Epithelial cell of esophagus (primary cell): Measurements from ENCODE around the gene YAE1.

Experiments
- DNase-seq: peaks from one replicate; pipeline ENCODE4 v3.0.0; 2010; ENCODE audit warnings: low read depth
- H3K4me3 ChIP-seq: 2 replicates; pipeline ENCODE4 v1.5.1; 2011; ENCODE audit warnings: mild to moderate bottlenecking, low read length, control low read depth
- CTCF ChIP-seq: IDR thresholded peaks from 2 replicates; pipeline ENCODE4 v1.5.1; 2011; ENCODE audit warnings: low read depth, mild to moderate bottlenecking, low read length, control low read depth, inconsistent platforms; ENCODE audit not compliant: insufficient read depth; ENCODE audit errors: missing control alignments

YAE1 gene

DNA sequence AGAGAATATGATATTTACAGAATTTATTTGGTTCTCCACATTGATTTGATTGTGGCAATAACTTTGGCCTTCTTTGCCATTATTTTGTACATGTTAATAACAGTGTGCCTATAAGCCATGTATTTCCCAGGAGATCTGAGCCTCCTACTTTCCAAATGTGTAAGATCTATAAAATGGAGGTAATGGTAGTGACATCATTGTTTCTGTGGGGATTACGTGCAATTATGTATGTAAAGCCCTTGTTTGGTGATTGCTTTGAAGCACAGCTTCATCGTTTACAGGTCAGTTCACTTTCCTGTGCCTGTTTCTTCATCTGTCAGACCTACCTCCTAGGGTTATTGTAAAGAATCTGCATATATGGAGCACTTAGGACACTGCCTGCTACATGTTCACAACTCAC, 17.3 kb downstream of the YAE1 start:
- H3K4me3 ChIP-seq: no peak overlapping the region
- no peak for DNase-seq
- no peak for TF ChIP-seq CTCF

DNA sequence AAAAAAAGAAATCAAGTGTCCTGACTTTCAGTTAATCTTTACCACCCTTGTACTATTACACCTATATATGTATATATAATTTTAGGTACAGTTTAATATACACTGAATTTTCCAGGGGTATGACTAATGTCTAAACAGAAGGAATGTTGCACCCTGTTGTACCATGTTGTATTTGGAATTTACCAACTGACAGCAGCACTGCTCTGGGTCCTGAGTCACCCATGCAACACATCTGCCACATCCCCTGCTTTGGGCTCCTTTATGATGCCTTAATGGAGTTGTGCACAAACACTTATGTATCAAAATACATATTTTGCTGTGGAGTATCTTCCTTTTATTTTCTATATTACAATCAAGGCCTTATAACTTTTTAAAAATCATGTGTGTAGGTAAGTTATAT, 21.2 kb downstream of the YAE1 start:
- no peak for TF ChIP-seq CTCF
- H3K4me3 ChIP-seq: no peak overlapping the region
- DNase-seq: peak; percentile 68

- DNase-seq: no peak
- H3K4me3 ChIP-seq: no peak overlapping the region
- no peak for TF ChIP-seq CTCF
Measured at GRCh38 chr7:39588416-39588815, 22.2 kb downstream of the YAE1 start.

DNA sequence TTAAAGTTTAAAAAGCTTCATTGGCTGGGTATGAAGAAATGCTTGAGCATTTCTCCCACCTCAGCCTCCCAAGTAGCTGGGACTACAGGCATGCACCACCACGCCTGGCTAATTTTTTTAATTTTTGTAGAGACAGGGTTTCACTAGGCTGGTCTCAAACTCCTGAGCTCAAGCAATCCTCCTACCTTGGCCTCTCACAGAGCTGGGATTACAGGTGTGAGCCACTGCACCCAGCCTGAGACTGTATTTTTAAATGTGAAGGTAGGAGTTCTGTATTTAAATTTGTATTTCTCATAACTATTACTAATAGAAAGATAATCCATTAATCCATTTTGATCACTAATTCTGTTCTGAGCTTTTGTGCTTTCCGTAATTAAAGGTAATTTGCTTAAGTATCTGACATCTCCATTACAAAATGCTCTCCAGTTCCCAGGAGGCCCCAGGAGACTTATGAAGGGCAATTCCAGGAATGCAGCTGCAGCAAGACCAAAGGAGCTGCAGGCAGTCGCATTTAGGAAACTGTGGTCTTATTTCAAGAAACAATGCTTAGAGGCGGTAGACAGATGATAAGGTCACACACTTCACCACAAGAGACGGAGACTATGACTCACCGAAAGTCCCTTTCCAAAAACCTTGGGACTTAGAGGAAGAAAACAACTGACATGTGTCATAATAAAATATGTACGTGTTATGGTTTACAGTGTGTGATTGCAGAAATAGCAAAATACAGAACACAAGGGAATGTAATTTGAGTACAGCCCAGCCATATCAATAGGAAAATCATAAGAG, 23.3 kb downstream of the YAE1 start:
- no peak overlapping the region for H3K4me3 ChIP-seq
- TF ChIP-seq CTCF: no peak
- DNase-seq: peak; percentile 85

DNA sequence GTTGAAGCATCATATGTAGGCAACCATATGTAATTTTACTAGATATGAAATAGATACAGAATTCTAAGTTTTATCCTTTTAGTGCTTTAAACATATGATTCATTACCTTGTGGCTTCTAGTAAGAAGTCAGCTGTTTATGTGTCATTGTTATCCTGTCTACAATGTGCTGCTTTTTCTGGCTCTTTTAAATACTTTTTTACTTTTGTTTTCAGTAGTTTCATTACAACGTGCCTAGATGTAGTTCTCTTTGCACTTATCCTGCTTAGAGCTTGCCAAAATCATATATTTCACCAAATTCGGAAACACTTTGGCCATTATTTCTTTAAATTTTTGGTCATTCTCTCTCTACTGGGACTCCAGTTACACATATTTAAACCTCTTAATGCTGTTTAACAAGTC, 26.4 kb downstream of the YAE1 start:
- no peak overlapping the region for H3K4me3 ChIP-seq
- peak; percentile 60 for DNase-seq
- no peak for TF ChIP-seq CTCF

GRCh38 chr7:39594988-39595620, 28.9 kb downstream of the YAE1 start:
- TF ChIP-seq CTCF: no peak
- DNase-seq: no peak
- H3K4me3 ChIP-seq: no peak overlapping the region
